Activated T-cell treated with anti-CD3 and anti-CD28 coated beads, Interleukin-2, amount 50 U/mL, for 4 hours (primary cell): ENCODE results near the gene SLC25A10. TPM values are rescaled to one million over a fixed set of nuclear protein-coding genes. Genes with fewer than 3 reads are reported as not detected.

Source experiments
- ATAC-seq, 2 donors: fragments of 200-7000 bp; cut with Tn5 transposase; one replicate each; pipeline ENCODE4 v1.10.0; 2021
- DNase-seq: peaks from one replicate; pipeline ENCODE4 v3.0.0-alpha.2; 2020
- H3K27me3 Mint-ChIP-seq: one replicate; pipeline ENCODE4 v1.8.0; 2021; ENCODE audit warnings: low read depth, mixed read lengths
- H3K36me3 Mint-ChIP-seq: one replicate; pipeline ENCODE4 v1.8.0; 2022; ENCODE audit warnings: mixed read lengths; ENCODE audit not compliant: insufficient read depth
- H3K4me1 Mint-ChIP-seq: one replicate; pipeline ENCODE4 v1.8.0; 2021; ENCODE audit warnings: low read depth, mixed read lengths
- H3K4me3 Mint-ChIP-seq: one replicate; pipeline ENCODE4 v1.8.0; 2021; ENCODE audit warnings: mild to moderate bottlenecking, moderate library complexity, mixed read lengths
- H3K9me3 Mint-ChIP-seq: one replicate; pipeline ENCODE4 v1.8.0; 2021; ENCODE audit warnings: mixed read lengths
- total RNA-seq, 3 donors: library from RNA; stranded (reverse); gene quantifications; one replicate each; pipeline ENCODE4 v1.2.1, GENCODE V29; 2021

Gene SLC25A10
- total RNA-seq, 3 donors from 2014 or later: 29.9 to 47.8 (median 38.8) TPM

- Mint-ChIP-seq H3K36me3 (no peaks in the 10 kb centered on the region), H3K4me1 (peaks cover 4% of the 10 kb centered on the region), H3K27me3 (no peaks in the 10 kb centered on the region), H3K9me3 (no peaks in the 10 kb centered on the region), H3K4me3 (no peak overlapping the region)
- ATAC-seq (no peak), DNase-seq (no peak)
These were observed 5.1 kb downstream of the SLC25A10 start for GRCh38 chr17:81717049-81717765.

- H3K4me3 Mint-ChIP-seq: no peak overlapping the region
- no peaks in the 10 kb centered on the region for H3K9me3 Mint-ChIP-seq
- no peaks in the 10 kb centered on the region for H3K27me3 Mint-ChIP-seq
- H3K36me3 Mint-ChIP-seq: no peaks in the 10 kb centered on the region
- ATAC-seq (no peak), DNase-seq (no peak)
- H3K4me1 Mint-ChIP-seq: peaks cover 2% of the 10 kb centered on the region
These were observed 5.6 kb downstream of the SLC25A10 start for GRCh38 chr17:81717766-81718089.

GRCh38 chr17:81719410-81720266 is 7.6 kb downstream of the SLC25A10 start:
- Mint-ChIP-seq H3K4me1 (no peaks in the 10 kb centered on the region), H3K4me3 (no peak overlapping the region), H3K9me3 (no peaks in the 10 kb centered on the region), H3K27me3 (peaks cover 9% of the 10 kb centered on the region), H3K36me3 (no peaks in the 10 kb centered on the region)
- no peak for DNase-seq
- ATAC-seq: no peak

GRCh38 chr17:81720267-81721071 is 8.4 kb downstream of the SLC25A10 start:
- DNase-seq: no peak
- peaks cover 9% of the 10 kb centered on the region for H3K27me3 Mint-ChIP-seq

GRCh38 chr17:81722184-81723120 is 10.4 kb downstream of the SLC25A10 start:
- no peak for DNase-seq
- Mint-ChIP-seq H3K4me1 (no peaks in the 10 kb centered on the region), H3K27me3 (peaks cover 16% of the 10 kb centered on the region), H3K36me3 (no peaks in the 10 kb centered on the region), H3K4me3 (no peak overlapping the region), H3K9me3 (no peaks in the 10 kb centered on the region)
- no peak for ATAC-seq

More at GRCh38 chr17:81720267-81721071, 8.4 kb downstream of the SLC25A10 start:
- H3K36me3 Mint-ChIP-seq: no peaks in the 10 kb centered on the region
- no peaks in the 10 kb centered on the region for H3K9me3 Mint-ChIP-seq
- no peak for ATAC-seq
- no peaks in the 10 kb centered on the region for H3K4me1 Mint-ChIP-seq
- H3K4me3 Mint-ChIP-seq: no peak overlapping the region

DNA sequence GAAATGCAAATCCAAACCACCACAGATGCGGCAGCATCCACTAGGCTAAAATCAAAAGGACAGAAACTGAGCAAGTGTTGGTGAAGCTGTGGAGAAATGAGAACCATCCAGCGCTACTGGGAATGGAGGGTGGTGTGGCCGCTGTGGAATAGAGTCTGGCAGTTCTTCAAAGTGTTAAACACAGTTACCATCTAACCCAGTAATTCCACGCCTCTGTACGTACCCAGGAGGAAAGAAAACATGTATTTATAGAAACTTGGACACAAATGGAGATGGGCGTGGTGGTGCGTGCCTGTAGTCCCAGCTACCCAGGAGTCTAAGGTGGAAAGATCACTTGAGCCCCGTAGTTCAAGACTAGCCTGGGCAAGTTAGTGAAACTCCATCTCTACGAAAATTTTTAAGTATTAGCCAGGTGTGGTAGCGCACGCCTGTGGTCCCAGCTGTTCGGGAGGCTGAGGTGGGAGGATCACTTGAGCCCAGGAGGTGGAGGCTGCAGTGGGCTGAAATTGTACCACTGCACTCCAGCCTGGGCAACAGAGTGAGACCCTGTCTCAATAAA is 11.6 kb downstream of the SLC25A10 start:
- Mint-ChIP-seq H3K4me3 (no peak overlapping the region), H3K4me1 (no peaks in the 10 kb centered on the region), H3K36me3 (no peaks in the 10 kb centered on the region), H3K9me3 (no peaks in the 10 kb centered on the region), H3K27me3 (peaks cover 16% of the 10 kb centered on the region)
- DNase-seq (no peak), ATAC-seq (no peak)

DNA sequence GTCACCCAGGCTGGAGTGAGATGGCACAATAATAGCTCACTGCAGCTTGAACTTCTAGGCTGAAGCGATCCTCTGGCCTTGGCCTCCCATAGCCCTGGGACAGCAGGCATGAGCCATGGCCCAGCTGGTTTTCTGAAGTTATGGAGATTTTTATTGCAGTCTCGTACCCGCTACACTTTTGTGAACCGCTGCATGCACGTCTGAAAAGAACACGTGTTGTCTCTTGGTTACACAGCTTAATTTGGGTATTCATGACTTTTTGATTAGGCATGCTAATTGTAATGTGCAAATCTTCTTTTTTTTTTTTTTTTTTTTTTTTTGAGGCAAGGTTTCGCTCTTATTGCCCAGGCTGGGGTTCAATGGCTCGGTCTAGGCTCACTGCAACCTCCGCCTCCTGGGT is 13.4 kb downstream of the SLC25A10 start:
- no peak overlapping the region for H3K4me3 Mint-ChIP-seq
- no peaks in the 10 kb centered on the region for H3K9me3 Mint-ChIP-seq
- peaks cover 16% of the 10 kb centered on the region for H3K27me3 Mint-ChIP-seq
- no peaks in the 10 kb centered on the region for H3K36me3 Mint-ChIP-seq
- no peak for ATAC-seq
- H3K4me1 Mint-ChIP-seq: no peaks in the 10 kb centered on the region
- no peak for DNase-seq

DNA sequence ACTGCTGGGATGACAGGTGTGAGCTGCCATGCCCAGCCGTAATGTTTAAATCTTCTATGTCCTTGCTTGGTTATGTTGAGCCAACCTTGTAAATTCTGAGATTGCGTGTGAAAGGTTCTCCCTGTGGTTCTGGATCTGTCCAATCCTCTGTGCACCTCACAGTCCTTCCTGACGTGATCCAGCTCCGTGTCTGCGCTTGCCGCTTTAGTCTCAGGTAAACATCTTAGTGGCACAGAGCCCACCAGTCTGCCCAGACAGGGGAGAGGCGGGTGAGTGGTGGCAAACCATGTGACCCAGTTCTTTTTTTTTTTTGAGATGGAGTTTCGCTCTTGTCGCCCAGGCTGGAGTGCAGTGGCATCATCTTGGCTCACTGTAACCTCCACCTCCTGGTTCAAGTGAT is 13.9 kb downstream of the SLC25A10 start:
- H3K9me3 Mint-ChIP-seq: no peaks in the 10 kb centered on the region
- no peak for DNase-seq
- no peak for ATAC-seq
- H3K27me3 Mint-ChIP-seq: peaks cover 18% of the 10 kb centered on the region
- no peaks in the 10 kb centered on the region for H3K4me1 Mint-ChIP-seq
- H3K36me3 Mint-ChIP-seq: no peaks in the 10 kb centered on the region
- no peak overlapping the region for H3K4me3 Mint-ChIP-seq

GRCh38 chr17:81727324-81728031 is 15.4 kb downstream of the SLC25A10 start:
- H3K27me3 Mint-ChIP-seq: peaks cover 27% of the 10 kb centered on the region
- DNase-seq (no peak), ATAC-seq (no peak)
- H3K9me3 Mint-ChIP-seq: no peaks in the 10 kb centered on the region
- no peak overlapping the region for H3K4me3 Mint-ChIP-seq
- no peaks in the 10 kb centered on the region for H3K4me1 Mint-ChIP-seq
- H3K36me3 Mint-ChIP-seq: no peaks in the 10 kb centered on the region

DNA sequence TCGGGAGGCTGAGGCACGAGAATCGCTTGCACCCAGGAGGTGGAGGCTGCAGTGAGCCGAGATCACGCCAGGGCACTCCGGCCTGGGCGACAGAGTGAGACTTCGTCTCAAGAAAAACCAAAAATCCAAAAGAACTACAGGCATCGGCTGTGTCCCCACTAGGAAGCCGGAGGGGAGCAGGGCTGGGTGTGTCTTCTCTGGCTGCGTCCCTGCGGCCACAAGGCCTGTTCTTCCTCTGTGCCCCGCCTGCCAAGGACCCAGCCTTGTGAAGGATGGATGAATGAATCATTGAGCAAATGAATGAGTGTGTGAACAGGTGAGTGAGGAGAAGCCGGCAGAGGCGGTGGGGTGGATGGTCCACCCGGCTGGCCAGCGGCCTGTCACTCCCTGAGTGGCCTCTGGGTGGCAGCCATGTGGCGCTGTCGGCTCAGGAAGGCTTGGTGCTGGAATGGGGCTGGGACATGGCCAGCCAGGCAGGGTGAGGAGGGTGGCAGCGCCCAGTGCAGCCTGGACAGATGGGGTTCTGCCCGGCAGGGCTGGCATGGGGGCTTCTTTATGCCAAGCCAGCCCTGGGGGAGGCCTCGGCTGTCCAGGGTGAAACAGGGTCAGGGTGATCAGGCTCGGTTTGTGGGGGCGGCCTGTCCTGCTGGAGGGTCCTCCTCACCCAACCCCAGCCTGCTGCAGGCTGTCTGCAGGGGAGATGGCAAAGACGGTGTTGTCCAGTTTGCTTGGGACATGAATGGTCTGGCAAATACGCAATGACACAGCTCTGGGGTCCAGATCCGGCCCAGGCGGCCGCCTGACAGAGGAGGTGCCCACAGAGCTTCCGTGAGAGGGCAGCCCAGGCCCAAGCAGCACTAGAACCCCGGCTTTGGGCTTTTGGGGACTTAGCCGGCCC is 21.7 kb downstream of the SLC25A10 start:
- H3K36me3 Mint-ChIP-seq: no peaks in the 10 kb centered on the region
- DNase-seq: peak; percentile 55

DNA sequence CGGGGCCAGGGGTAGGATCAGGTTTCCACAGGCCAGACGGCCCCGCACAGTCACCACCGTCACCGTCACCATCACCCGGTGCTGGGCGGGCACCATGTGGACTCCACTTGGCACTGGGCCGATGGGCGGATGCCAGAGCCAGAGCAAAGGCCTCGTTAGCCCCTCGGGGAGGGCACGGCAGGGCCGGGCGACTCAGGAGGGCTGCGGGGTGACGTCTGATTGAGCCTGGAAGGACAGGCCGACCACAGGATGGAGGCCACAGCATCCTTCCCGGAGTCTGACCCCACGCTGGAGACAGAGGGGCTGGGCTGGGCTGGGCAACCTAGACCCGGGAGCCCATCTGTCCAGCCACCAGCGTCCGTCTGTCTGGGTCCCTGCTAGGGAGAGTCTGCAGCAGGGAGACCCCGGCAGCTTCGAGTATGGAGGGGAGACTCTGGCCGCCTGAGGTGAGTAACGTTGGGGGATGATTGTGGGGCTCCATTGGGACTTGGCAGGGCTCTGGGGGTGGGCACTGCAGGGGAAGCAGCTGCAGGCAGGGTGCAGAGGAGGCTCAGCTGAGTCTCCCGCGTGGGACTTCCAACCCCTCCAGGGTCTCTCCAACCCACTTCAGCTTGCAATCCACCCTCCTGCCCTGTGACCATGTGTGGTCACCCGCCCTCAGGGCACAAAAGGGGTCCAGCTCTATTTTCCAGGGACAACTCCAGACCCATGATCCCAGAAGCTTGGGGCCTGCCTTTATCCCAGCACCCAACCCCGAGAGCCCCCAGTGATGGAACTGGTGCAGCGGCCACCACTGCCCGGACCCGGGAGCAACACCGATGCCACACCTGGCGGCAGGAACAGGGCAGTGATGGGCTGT is 22.6 kb downstream of the SLC25A10 start:
- no peaks in the 10 kb centered on the region for H3K9me3 Mint-ChIP-seq
- ATAC-seq: no peak
- H3K4me3 Mint-ChIP-seq: no peak overlapping the region
- H3K4me1 Mint-ChIP-seq: peaks cover 9% of the 10 kb centered on the region
- no peak for DNase-seq
- H3K36me3 Mint-ChIP-seq: no peaks in the 10 kb centered on the region
- H3K27me3 Mint-ChIP-seq: peaks cover 29% of the 10 kb centered on the region

More for the DNA sequence above, 21.7 kb downstream of the SLC25A10 start:
- peak; percentile 90 to 95 for ATAC-seq
- H3K27me3 Mint-ChIP-seq: peaks cover 29% of the 10 kb centered on the region
- no peaks in the 10 kb centered on the region for H3K9me3 Mint-ChIP-seq
- H3K4me3 Mint-ChIP-seq: no peak overlapping the region
- peaks cover 9% of the 10 kb centered on the region for H3K4me1 Mint-ChIP-seq
